K562 (cell line): ENCODE results near the gene APOA1. TPM values are rescaled to one million over a fixed set of nuclear protein-coding genes. Genes with fewer than 3 reads are reported as not detected.

Experiments
- ATAC-seq: fragments of 200-7000 bp; cut with Tn5 transposase; 3 replicates; pipeline ENCODE4 v1.9.1; 2020; ENCODE audit warnings: moderate library complexity
- BruUV-seq: library from RNA; stranded (reverse); fragments of 400-500 nt; replicated peaks from 2 replicates; lab custom pipeline; 2021; lab: Mats Ljungman, UMichigan
- CTCF ChIA-PET: fragments of 300-600 bp; formaldehyde crosslinking; extraction: SDS; loops from one replicate; lab custom pipeline; 2021; ENCODE audit warnings: low intra/inter-chr PET ratio; lab: Yijun Ruan, JAX
- POLR2A ChIA-PET: fragments of 300-600, 350-650 bp; sonication (Branson Sonifier 250); formaldehyde crosslinking; extraction: SDS; loops from one replicate; lab custom pipeline; 2021; ENCODE audit warnings: antibody characterized with exemption, inconsistent platforms; lab: Yijun Ruan, JAX
- DNase-seq, 4 experiments: peaks; one replicate each; pipeline versions ENCODE4 v3.0.0 to v3.0.0-alpha.2; 2011 to 2018; ENCODE audit warnings: low spot score in 3 of 4, mixed read lengths in 3 of 4; ENCODE audit errors: extremely low read depth in 1 of 4
- FAIRE-seq: peaks from 2 replicates; lab custom pipeline; 2011; peaks lifted over from hg19 to GRCh38; lab: Jason Lieb, UNC
- H2AFZ ChIP-seq: 2 replicates; pipeline ENCODE4 v1.6.0; 2011; ENCODE audit warnings: low read depth, low read length, control low read depth, inconsistent platforms
- H3K27ac ChIP-seq: fragments of 200-600 bp; 3 replicates; pipeline ENCODE4 v1.8.0; 2011; ENCODE audit warnings: low read depth, mild to moderate bottlenecking, control low read depth, inconsistent platforms, low read length, moderate library complexity, mixed read lengths; ENCODE audit errors: extremely low read depth
- H3K27me3 ChIP-seq, 2 experiments: fragments of 300-600 bp in 1 of 2; 2 replicates in 1 of 2; 3 replicates in 1 of 2; pipeline versions ENCODE4 v1.6.0 to v1.8.0; 2011; ENCODE audit warnings: inconsistent platforms in 2 of 2, low read length in 2 of 2, mild to moderate bottlenecking in 1 of 2, mixed read lengths in 1 of 2, moderate library complexity in 1 of 2; ENCODE audit not compliant: control insufficient read depth in 2 of 2, insufficient read depth in 2 of 2
- H3K36me3 ChIP-seq: fragments of 300-600 bp; 3 replicates; pipeline ENCODE4 v1.8.0; 2011; ENCODE audit warnings: mild to moderate bottlenecking, low read length, inconsistent platforms; ENCODE audit not compliant: control insufficient read depth, insufficient read depth
- H3K4me1 ChIP-seq, 2 experiments: fragments of 200-600 bp in 1 of 2; replicated peaks in 1 of 2; 2 replicates in 1 of 2; 3 replicates in 1 of 2; pipeline versions ENCODE4 v1.5.1 to v1.8.0; 2011; ENCODE audit warnings: inconsistent platforms in 2 of 2, low read length in 2 of 2, mild to moderate bottlenecking in 1 of 2, mixed read lengths in 1 of 2, moderate library complexity in 1 of 2; ENCODE audit not compliant: control insufficient read depth in 2 of 2, insufficient read depth in 2 of 2
- H3K4me2 ChIP-seq: 2 replicates; pipeline ENCODE4 v1.6.1; 2011; ENCODE audit warnings: low read length, control low read depth, inconsistent platforms, mixed read lengths; ENCODE audit not compliant: insufficient read depth
- H3K4me3 ChIP-seq: fragments of 200-600 bp; sonication (generic), shearing (Covaris generic); 2 replicates; pipeline ENCODE4 v1.5.1; 2016; ENCODE audit warnings: control low read depth, inconsistent platforms
- H3K79me2 ChIP-seq: fragments of 200-600 bp; 3 replicates; pipeline ENCODE4 v1.8.0; 2011; ENCODE audit warnings: low read length, inconsistent platforms; ENCODE audit not compliant: control insufficient read depth, insufficient read depth
- H3K9ac ChIP-seq, 2 experiments: 2 replicates each; pipeline versions ENCODE4 v1.6.0 to v1.6.1; 2011; ENCODE audit warnings: low read depth in 2 of 2, low read length in 2 of 2, control low read depth in 1 of 2, inconsistent platforms in 1 of 2, mild to moderate bottlenecking in 1 of 2, mixed read lengths in 1 of 2; ENCODE audit not compliant: insufficient read depth in 1 of 2
- H3K9me1 ChIP-seq: one replicate; pipeline ENCODE4 v1.6.0; 2011; ENCODE audit warnings: inconsistent platforms, mild to moderate bottlenecking, low read length, moderate library complexity; ENCODE audit not compliant: control insufficient read depth, insufficient read depth
- H3K9me3 ChIP-seq: replicated peaks from 2 replicates; pipeline ENCODE4 v1.5.1; 2011; ENCODE audit warnings: low read depth, low read length, inconsistent platforms; ENCODE audit not compliant: control insufficient read depth, insufficient read depth
- H4K20me1 ChIP-seq: replicated peaks from 2 replicates; pipeline ENCODE4 v1.6.1; 2011; ENCODE audit warnings: low read length, inconsistent platforms, mixed read lengths; ENCODE audit not compliant: control insufficient read depth, insufficient read depth
- CBX5 ChIP-seq: IDR thresholded peaks from 2 replicates; pipeline ENCODE4 v1.6.1; 2014; ENCODE audit warnings: low read depth, borderline replicate concordance
- FOXA3 ChIP-seq, 2 experiments: fragments of 450-650 bp in 1 of 2; sonication (generic) in 1 of 2; formaldehyde crosslinking; IDR thresholded peaks in 1 of 2; conservative IDR thresholded peaks in 1 of 2; 2 replicates each; pipeline versions ENCODE4 v1.4.0 to v1.8.0; 2020 to 2022; ENCODE audit warnings: mild to moderate bottlenecking in 2 of 2, missing genetic modification reagents in 1 of 2
- MECOM ChIP-seq: fragments of 250-450 bp; sonication (Bioruptor Pico); IDR thresholded peaks from 2 replicates; pipeline ENCODE4 v1.8.0; 2022; ENCODE audit warnings: inconsistent platforms
- MTF1 ChIP-seq: fragments of 250-450 bp; sonication (Bioruptor Pico); IDR thresholded peaks from 2 replicates; pipeline ENCODE4 v1.9.0; 2021; ENCODE audit warnings: moderate library complexity, mild to moderate bottlenecking, inconsistent platforms, borderline replicate concordance
- NELFE ChIP-seq: IDR thresholded peaks from 2 replicates; pipeline ENCODE4 v1.6.1; 2011; ENCODE audit warnings: mild to moderate bottlenecking; ENCODE audit not compliant: insufficient read depth, insufficient read length
- SIX5 ChIP-seq, 2 experiments: IDR thresholded peaks; 2 replicates each; pipeline ENCODE4 v1.6.1; 2011; ENCODE audit warnings: low read length in 2 of 2, borderline replicate concordance in 1 of 2, low read depth in 1 of 2, mild to moderate bottlenecking in 1 of 2, moderate library complexity in 1 of 2; ENCODE audit not compliant: insufficient read depth in 1 of 2
- SRSF1 ChIP-seq: fragments of 200-400 bp; formaldehyde crosslinking; IDR thresholded peaks from 2 replicates; pipeline ENCODE4 v1.6.1; 2017; ENCODE audit warnings: mild to moderate bottlenecking, low read depth, low read length, moderate library complexity
- TAF15 ChIP-seq: fragments of 200-400 bp; formaldehyde crosslinking; IDR thresholded peaks from 2 replicates; pipeline ENCODE4 v1.6.1; 2017; ENCODE audit warnings: mild to moderate bottlenecking, low read depth, low read length, moderate library complexity
- YBX1 ChIP-seq: fragments of 450-650 bp; IDR thresholded peaks from 2 replicates; pipeline ENCODE4 v1.7.1; 2016; ENCODE audit warnings: mild to moderate bottlenecking
- ZNF384 ChIP-seq: IDR thresholded peaks from 2 replicates; pipeline ENCODE4 v1.6.1; 2012; ENCODE audit warnings: low read depth, low read length, improper control_type of control experiment
- WGBS: fragments of 100-300 bp; shearing (Covaris generic); methylation state at CpG from one replicate; pipeline ENCODE4 v1.1.6; 2016; ENCODE audit warnings: low coverage, mixed read lengths; ENCODE audit not compliant: insufficient coverage; ENCODE audit errors: missing lambda C conversion rate; 5-methylcytosine and 5-hydroxymethylcytosine counted together
- in situ Hi-C: fragments of 300-500 bp; cut with MboI; formaldehyde crosslinking; loops from 4 replicates; pipeline ENCODE4 v1.15.0; 2018; ENCODE audit warnings: inconsistent platforms, mixed read lengths
- intact Hi-C: fragments of 100-400 bp; cut with micrococcal nuclease; formaldehyde crosslinking; loops from 2 replicates; pipeline ENCODE4 v1.14.2; 2022
- polyA plus RNA-seq, 8 experiments: library from polyadenylated mRNA; depleted of rRNA in 4 of 8; stranded (reverse) in 5 of 8; unstranded in 3 of 8; fragments of >200 nt; fragmentation: Nextera tagmentation in 2 of 8; fragmentation: Illumina TruSeq in 1 of 8; extraction: Ambion mirVana in 2 of 8; extraction: Trizol in 1 of 8; gene quantifications; 2 replicates each; pipeline versions ENCODE4 v1.2.1 to v1.2.3, GENCODE V29; 2011 to 2014; ENCODE audit warnings: inconsistent platforms in 1 of 8, missing spikeins in 1 of 8
- total RNA-seq, 7 experiments: library from RNA; depleted of rRNA in 6 of 7; stranded (reverse); fragments of >200 nt in 6 of 7; fragmentation: Illumina TruSeq in 2 of 7; extraction: Trizol in 2 of 7; gene quantifications; 2 replicates each; pipeline versions ENCODE4 v1.2.1 to v1.2.3, GENCODE V29; 2011 to 2021; ENCODE audit warnings: low replicate concordance in 1 of 7
- TF ChIP-seq, protein P1 (sequence below): fragments of 200-600 bp; sonication (generic); IDR thresholded peaks from one replicate; pipeline ENCODE4 v1.6.1; 2012; ENCODE audit warnings: mild to moderate bottlenecking, low read depth, low read length, inconsistent platforms

APOA1 gene
- total and polyA plus RNA-seq, 9 of the 15 experiments (the other 6 are each of a cell fraction or from before 2014, with no cell fraction given): 1.8 TPM; not detected in 8

DNA sequence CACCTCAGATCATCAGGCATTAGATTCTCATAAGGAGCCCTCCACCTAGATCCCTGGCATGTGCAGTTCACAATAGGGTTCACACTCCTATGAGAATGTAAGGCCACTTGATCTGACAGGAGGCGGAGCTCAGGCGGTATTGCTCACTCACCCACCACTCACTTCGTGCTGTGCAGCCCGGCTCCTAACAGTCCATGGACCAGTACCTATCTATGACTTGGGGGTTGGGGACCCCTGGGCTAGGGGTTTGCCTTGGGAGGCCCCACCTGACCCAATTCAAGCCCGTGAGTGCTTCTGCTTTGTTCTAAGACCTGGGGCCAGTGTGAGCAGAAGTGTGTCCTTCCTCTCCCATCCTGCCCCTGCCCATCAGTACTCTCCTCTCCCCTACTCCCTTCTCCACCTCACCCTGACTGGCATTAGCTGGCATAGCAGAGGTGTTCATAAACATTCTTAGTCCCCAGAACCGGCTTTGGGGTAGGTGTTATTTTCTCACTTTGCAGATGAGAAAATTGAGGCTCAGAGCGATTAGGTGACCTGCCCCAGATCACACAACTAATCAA is 5.6 kb downstream of the APOA1 start:
- H3K27ac ChIP-seq: no peak overlapping the region
- intact Hi-C loops (loop anchor here (10.0 kb wide), 1 partner anchor 97 kb away; no protein-coding TSS in a partner anchor), in situ Hi-C loops (no loop called here)
- FAIRE-seq: no peak
- no peaks in the 10 kb centered on the region for H4K20me1 ChIP-seq
- WGBS: 12% methylated on average over 7 of the region's 7 CpGs
- no peak for ATAC-seq
- CTCF ChIA-PET: no interaction called here
- POLR2A ChIA-PET: no interaction called here
- H3K4me1 ChIP-seq: peaks cover 8 to 37% of the 10 kb centered on the region in 2 experiments; a peak in 3 of 5 replicates
- peaks cover 0 to 7% of the 10 kb centered on the region in 2 experiments; a peak in 2 of 5 replicates for H3K27me3 ChIP-seq
- H3K9me1 ChIP-seq: no peaks in the 10 kb centered on the region
- H3K79me2 ChIP-seq: no peaks in the 10 kb centered on the region
- H3K4me2 ChIP-seq: no peak overlapping the region
- H3K9me3 ChIP-seq: no peaks in the 10 kb centered on the region
- no peak overlapping the region for H3K4me3 ChIP-seq
- no peak for DNase-seq
- no peak overlapping the region for H3K9ac ChIP-seq
- H2AFZ ChIP-seq: no peak overlapping the region
- no peaks in the 10 kb centered on the region for H3K36me3 ChIP-seq
- BruUV-seq: no TSS peak
- TF ChIP-seq FOXA3 (CRISPR knock-in tag; conservative IDR thresholded peaks at IDR 0.05 in 1 of 2, IDR thresholded peaks at IDR 0.05 in 1 of 2): no peak
- no peak for TF ChIP-seq MECOM (CRISPR knock-in tag)
- TF ChIP-seq SIX5 (IDR thresholded peaks at IDR 0.05; ENCODE audit: borderline replicate concordance in 1 of 2, insufficient read depth in 1 of 2, low read depth in 1 of 2, low read length in 2 of 2): no peak
- TF ChIP-seq TAF15: no peak
- no peak for TF ChIP-seq MTF1
- no peak for TF ChIP-seq ZNF384
- no peak for TF ChIP-seq SRSF1
- TF ChIP-seq YBX1: no peak
- no peak for TF ChIP-seq CBX5
- TF ChIP-seq, protein P1, sequence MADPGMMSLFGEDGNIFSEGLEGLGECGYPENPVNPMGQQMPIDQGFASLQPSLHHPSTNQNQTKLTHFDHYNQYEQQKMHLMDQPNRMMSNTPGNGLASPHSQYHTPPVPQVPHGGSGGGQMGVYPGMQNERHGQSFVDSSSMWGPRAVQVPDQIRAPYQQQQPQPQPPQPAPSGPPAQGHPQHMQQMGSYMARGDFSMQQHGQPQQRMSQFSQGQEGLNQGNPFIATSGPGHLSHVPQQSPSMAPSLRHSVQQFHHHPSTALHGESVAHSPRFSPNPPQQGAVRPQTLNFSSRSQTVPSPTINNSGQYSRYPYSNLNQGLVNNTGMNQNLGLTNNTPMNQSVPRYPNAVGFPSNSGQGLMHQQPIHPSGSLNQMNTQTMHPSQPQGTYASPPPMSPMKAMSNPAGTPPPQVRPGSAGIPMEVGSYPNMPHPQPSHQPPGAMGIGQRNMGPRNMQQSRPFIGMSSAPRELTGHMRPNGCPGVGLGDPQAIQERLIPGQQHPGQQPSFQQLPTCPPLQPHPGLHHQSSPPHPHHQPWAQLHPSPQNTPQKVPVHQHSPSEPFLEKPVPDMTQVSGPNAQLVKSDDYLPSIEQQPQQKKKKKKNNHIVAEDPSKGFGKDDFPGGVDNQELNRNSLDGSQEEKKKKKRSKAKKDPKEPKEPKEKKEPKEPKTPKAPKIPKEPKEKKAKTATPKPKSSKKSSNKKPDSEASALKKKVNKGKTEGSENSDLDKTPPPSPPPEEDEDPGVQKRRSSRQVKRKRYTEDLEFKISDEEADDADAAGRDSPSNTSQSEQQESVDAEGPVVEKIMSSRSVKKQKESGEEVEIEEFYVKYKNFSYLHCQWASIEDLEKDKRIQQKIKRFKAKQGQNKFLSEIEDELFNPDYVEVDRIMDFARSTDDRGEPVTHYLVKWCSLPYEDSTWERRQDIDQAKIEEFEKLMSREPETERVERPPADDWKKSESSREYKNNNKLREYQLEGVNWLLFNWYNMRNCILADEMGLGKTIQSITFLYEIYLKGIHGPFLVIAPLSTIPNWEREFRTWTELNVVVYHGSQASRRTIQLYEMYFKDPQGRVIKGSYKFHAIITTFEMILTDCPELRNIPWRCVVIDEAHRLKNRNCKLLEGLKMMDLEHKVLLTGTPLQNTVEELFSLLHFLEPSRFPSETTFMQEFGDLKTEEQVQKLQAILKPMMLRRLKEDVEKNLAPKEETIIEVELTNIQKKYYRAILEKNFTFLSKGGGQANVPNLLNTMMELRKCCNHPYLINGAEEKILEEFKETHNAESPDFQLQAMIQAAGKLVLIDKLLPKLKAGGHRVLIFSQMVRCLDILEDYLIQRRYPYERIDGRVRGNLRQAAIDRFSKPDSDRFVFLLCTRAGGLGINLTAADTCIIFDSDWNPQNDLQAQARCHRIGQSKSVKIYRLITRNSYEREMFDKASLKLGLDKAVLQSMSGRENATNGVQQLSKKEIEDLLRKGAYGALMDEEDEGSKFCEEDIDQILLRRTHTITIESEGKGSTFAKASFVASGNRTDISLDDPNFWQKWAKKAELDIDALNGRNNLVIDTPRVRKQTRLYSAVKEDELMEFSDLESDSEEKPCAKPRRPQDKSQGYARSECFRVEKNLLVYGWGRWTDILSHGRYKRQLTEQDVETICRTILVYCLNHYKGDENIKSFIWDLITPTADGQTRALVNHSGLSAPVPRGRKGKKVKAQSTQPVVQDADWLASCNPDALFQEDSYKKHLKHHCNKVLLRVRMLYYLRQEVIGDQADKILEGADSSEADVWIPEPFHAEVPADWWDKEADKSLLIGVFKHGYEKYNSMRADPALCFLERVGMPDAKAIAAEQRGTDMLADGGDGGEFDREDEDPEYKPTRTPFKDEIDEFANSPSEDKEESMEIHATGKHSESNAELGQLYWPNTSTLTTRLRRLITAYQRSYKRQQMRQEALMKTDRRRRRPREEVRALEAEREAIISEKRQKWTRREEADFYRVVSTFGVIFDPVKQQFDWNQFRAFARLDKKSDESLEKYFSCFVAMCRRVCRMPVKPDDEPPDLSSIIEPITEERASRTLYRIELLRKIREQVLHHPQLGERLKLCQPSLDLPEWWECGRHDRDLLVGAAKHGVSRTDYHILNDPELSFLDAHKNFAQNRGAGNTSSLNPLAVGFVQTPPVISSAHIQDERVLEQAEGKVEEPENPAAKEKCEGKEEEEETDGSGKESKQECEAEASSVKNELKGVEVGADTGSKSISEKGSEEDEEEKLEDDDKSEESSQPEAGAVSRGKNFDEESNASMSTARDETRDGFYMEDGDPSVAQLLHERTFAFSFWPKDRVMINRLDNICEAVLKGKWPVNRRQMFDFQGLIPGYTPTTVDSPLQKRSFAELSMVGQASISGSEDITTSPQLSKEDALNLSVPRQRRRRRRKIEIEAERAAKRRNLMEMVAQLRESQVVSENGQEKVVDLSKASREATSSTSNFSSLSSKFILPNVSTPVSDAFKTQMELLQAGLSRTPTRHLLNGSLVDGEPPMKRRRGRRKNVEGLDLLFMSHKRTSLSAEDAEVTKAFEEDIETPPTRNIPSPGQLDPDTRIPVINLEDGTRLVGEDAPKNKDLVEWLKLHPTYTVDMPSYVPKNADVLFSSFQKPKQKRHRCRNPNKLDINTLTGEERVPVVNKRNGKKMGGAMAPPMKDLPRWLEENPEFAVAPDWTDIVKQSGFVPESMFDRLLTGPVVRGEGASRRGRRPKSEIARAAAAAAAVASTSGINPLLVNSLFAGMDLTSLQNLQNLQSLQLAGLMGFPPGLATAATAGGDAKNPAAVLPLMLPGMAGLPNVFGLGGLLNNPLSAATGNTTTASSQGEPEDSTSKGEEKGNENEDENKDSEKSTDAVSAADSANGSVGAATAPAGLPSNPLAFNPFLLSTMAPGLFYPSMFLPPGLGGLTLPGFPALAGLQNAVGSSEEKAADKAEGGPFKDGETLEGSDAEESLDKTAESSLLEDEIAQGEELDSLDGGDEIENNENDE: no peak
- TF ChIP-seq NELFE: no peak
